Measurements from ENCODE around the gene GTPBP6.

- TF ChIP-seq MYC (IDR thresholded peaks at IDR 0.05; ENCODE audit: low read depth, low read length) (no peak), POLR2A (IDR thresholded peaks at IDR 0.05; ENCODE audit: extremely low read depth, insufficient read length) (no peak)
Measured at GRCh38 chrX:367866-368265, 49.3 kb upstream of the GTPBP6 start.

Measured in NB4 (cell line).